ENCODE data around the gene ANKRD11.
A peak's percentile ranks its signal among the peaks of the same experiment; 100 is the strongest.

ANKRD11 gene

DNA sequence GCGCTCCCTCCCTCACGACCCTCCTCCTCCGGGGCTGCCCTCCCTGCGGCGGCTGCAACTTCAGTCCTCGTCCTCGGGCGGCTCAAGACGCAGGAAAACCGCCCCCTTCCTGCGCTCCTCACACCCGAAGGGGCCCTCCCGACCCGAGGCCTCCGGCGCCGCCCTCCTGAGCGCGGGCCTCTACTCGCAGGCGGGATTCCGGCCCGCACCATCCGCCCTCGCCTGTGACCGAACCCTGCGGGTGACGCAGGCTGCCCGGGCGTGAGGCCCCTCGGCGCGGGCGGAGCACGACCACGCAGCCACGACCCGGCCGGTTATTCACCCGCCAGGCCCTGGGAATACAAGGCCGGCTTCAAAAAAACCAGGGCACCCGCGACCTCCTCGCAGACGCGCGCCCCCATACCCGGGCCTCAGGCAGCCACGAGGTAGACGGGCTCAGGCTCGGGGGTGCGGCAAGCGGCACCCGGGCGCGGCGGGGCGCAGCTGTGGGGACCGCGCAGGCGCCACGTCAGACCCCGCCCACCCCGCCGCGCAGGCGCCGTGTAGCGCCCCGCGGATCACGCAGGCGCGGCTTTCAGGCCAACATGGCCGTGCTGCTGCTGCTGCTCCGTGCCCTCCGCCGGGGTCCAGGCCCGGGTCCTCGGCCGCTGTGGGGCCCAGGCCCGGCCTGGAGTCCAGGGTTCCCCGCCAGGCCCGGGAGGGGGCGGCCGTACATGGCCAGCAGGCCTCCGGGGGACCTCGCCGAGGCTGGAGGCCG, 17.7 kb upstream of the ANKRD11 start, which contains the start of gene SPG7:
Gene SPG7 (plus strand): TSS at position 570 of the 757 bp plus-strand sequence. CDS start 15 bp downstream, at position 585.
- H3K79me2 ChIP-seq = peaks cover 19% of the 10 kb centered on the region
- no peaks in the 10 kb centered on the region for H3K9me3 ChIP-seq (ENCODE audit: control insufficient read depth, low read length)
- H3K36me3 ChIP-seq (ENCODE audit: control insufficient read depth, insufficient read depth, low read length) = no peaks in the 10 kb centered on the region
- peak within 1 kb of the TSS; percentile 99 for H2AFZ ChIP-seq
- peak within 1 kb of the TSS; percentile 83 for H3K4me2 ChIP-seq (ENCODE audit: low read length)
- H3K4me1 ChIP-seq = peaks cover 8% of the 10 kb centered on the region
- peak within 1 kb of the TSS; percentile 73 for H3K4me3 ChIP-seq (ENCODE audit: low read depth, low read length)
- TF ChIP-seq, protein P1, sequence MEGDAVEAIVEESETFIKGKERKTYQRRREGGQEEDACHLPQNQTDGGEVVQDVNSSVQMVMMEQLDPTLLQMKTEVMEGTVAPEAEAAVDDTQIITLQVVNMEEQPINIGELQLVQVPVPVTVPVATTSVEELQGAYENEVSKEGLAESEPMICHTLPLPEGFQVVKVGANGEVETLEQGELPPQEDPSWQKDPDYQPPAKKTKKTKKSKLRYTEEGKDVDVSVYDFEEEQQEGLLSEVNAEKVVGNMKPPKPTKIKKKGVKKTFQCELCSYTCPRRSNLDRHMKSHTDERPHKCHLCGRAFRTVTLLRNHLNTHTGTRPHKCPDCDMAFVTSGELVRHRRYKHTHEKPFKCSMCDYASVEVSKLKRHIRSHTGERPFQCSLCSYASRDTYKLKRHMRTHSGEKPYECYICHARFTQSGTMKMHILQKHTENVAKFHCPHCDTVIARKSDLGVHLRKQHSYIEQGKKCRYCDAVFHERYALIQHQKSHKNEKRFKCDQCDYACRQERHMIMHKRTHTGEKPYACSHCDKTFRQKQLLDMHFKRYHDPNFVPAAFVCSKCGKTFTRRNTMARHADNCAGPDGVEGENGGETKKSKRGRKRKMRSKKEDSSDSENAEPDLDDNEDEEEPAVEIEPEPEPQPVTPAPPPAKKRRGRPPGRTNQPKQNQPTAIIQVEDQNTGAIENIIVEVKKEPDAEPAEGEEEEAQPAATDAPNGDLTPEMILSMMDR (IDR thresholded peaks at IDR 0.05) = no peak
- peak within 1 kb of the TSS; percentile 90 for H3K9ac ChIP-seq
- H3K27ac ChIP-seq = peak within 1 kb of the TSS; percentile 86
- no peaks in the 10 kb centered on the region for H3K27me3 ChIP-seq (ENCODE audit: control insufficient read depth, insufficient read depth, low read length)

GRCh38 chr16:89507214-89507833, 17.0 kb upstream of the ANKRD11 start:
- Histone ChIP-seq H3K4me2 (ENCODE audit: low read length) (peak overlapping the region; percentile 83), H3K79me2 (peaks cover 15% of the 10 kb centered on the region), H2AFZ (peak overlapping the region; percentile 99), H3K4me1 (peaks cover 11% of the 10 kb centered on the region), H3K9me3 (ENCODE audit: control insufficient read depth, low read length) (no peaks in the 10 kb centered on the region), H3K27ac (peak overlapping the region; percentile 86), H3K27me3 (ENCODE audit: control insufficient read depth, insufficient read depth, low read length) (no peaks in the 10 kb centered on the region), H3K4me3 (ENCODE audit: low read depth, low read length) (peak overlapping the region; percentile 73), H3K36me3 (ENCODE audit: control insufficient read depth, insufficient read depth, low read length) (no peaks in the 10 kb centered on the region), H3K9ac (peak overlapping the region; percentile 49)
- TF ChIP-seq, protein P1 (IDR thresholded peaks at IDR 0.05) = no peak

DNA sequence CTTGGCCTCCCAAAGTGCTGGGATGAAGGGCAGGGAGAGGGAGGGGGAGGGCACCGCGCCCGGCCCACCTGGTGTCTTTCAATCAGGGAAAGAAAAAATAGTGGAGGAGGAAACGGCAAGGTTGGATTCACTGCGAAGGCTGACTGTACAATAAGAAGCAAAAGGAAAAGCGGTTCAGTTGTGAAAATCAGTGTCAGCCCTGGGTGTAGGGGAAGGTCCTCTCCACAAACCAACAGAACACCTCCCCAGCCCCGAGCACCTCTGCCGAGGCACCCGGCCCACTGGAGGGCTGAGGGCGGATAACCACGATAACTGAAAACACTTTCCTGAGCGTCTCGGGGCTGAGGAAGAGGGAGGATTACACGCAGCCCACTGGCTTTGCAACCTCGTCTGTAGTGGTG, 16.4 kb upstream of the ANKRD11 start:
- no peaks in the 10 kb centered on the region for H3K27me3 ChIP-seq (ENCODE audit: control insufficient read depth, insufficient read depth, low read length)
- no peak overlapping the region for H3K9ac ChIP-seq
- H3K4me2 ChIP-seq (ENCODE audit: low read length) = no peak overlapping the region
- no peaks in the 10 kb centered on the region for H3K36me3 ChIP-seq (ENCODE audit: control insufficient read depth, insufficient read depth, low read length)
- H2AFZ ChIP-seq = no peak overlapping the region
- TF ChIP-seq, protein P1 (IDR thresholded peaks at IDR 0.05) = no peak
- H3K4me1 ChIP-seq = peaks cover 12% of the 10 kb centered on the region
- no peaks in the 10 kb centered on the region for H3K9me3 ChIP-seq (ENCODE audit: control insufficient read depth, low read length)
- H3K4me3 ChIP-seq (ENCODE audit: low read depth, low read length) = no peak overlapping the region
- peaks cover 10% of the 10 kb centered on the region for H3K79me2 ChIP-seq
- H3K27ac ChIP-seq = no peak overlapping the region

DNA sequence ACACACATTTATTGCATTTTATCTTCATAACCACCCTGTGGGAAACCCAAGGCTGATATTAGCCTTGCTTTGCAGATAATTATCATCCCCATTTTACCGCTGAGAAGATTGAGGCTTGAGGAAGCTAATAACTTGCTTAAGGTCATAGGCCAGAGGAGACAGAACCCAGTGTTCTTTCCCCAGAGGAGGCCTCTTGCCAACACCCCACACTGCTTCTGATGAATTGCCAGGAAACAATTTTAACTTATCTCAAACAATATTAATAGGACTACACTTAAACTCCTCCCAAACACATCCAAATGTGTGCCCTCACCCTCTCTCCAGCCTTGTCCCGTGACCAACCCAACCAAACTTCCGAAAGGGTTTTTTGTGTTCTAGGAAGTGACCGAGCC, 15.7 kb upstream of the ANKRD11 start:
- Histone ChIP-seq H3K27me3 (ENCODE audit: control insufficient read depth, insufficient read depth, low read length) (no peaks in the 10 kb centered on the region), H2AFZ (no peak overlapping the region), H3K79me2 (peaks cover 6% of the 10 kb centered on the region), H3K36me3 (ENCODE audit: control insufficient read depth, insufficient read depth, low read length) (no peaks in the 10 kb centered on the region), H3K9me3 (ENCODE audit: control insufficient read depth, low read length) (no peaks in the 10 kb centered on the region), H3K27ac (peak overlapping the region; percentile 16), H3K4me1 (peaks cover 12% of the 10 kb centered on the region), H3K4me2 (ENCODE audit: low read length) (no peak overlapping the region), H3K9ac (no peak overlapping the region), H3K4me3 (ENCODE audit: low read depth, low read length) (no peak overlapping the region)
- TF ChIP-seq, protein P1 (IDR thresholded peaks at IDR 0.05) = no peak

Measured in parathyroid adenoma (tissue), 2 donors.